Activated naive CD4-positive, alpha-beta T cell treated with anti-CD3 and anti-CD28 coated beads, Interleukin-2, amount 10 ng/mL, durations not matched to agents 7 days and 5 days (primary cell): ENCODE measurements around the gene APOB.

Experiments used
- CTCF ChIA-PET: fragments of 350-600 bp; sonication (Branson Sonifier 250); formaldehyde crosslinking; loops from one replicate; lab custom pipeline; 2021; ENCODE audit warnings: antibody characterized with exemption; lab: Charles Lee
- DNase-seq: peaks from one replicate; pipeline ENCODE4 v3.0.0-alpha.2; 2020
- H3K27ac Mint-ChIP-seq: one replicate; pipeline ENCODE4 v1.8.0; 2021; ENCODE audit warnings: mild to moderate bottlenecking, moderate library complexity, mixed read lengths
- H3K27me3 Mint-ChIP-seq: one replicate; pipeline ENCODE4 v1.8.0; 2021; ENCODE audit warnings: mild to moderate bottlenecking, mixed read lengths
- H3K36me3 Mint-ChIP-seq: one replicate; pipeline ENCODE4 v1.8.0; 2021; ENCODE audit warnings: mixed read lengths
- H3K4me1 Mint-ChIP-seq: one replicate; pipeline ENCODE4 v1.8.0; 2021; ENCODE audit warnings: mixed read lengths
- H3K4me3 Mint-ChIP-seq: one replicate; pipeline ENCODE4 v1.8.0; 2021; ENCODE audit warnings: mild to moderate bottlenecking, moderate library complexity, mixed read lengths
- H3K9me3 Mint-ChIP-seq: one replicate; pipeline ENCODE4 v1.8.0; 2021; ENCODE audit warnings: mixed read lengths

The APOB gene

GRCh38 chr2:21001988-21002813 is 41.7 kb downstream of the APOB start:
- CTCF ChIA-PET, result no interaction called here
- Mint-ChIP-seq H3K9me3 (no peaks in the 10 kb centered on the region), H3K4me1 (no peaks in the 10 kb centered on the region), H3K4me3 (no peak overlapping the region), H3K27me3 (no peaks in the 10 kb centered on the region), H3K36me3 (no peaks in the 10 kb centered on the region), H3K27ac (no peak overlapping the region)
- DNase-seq, result no peak

- H3K4me1 Mint-ChIP-seq, result no peaks in the 10 kb centered on the region
- no peak for DNase-seq
- H3K36me3 Mint-ChIP-seq, result no peaks in the 10 kb centered on the region
- no peak overlapping the region for H3K27ac Mint-ChIP-seq
- H3K9me3 Mint-ChIP-seq, result no peaks in the 10 kb centered on the region
- no peak overlapping the region for H3K4me3 Mint-ChIP-seq
- CTCF ChIA-PET, result no interaction called here
- no peaks in the 10 kb centered on the region for H3K27me3 Mint-ChIP-seq
These were observed 42.5 kb downstream of the APOB start for GRCh38 chr2:21001225-21001946.

- Mint-ChIP-seq H3K27ac (no peak overlapping the region), H3K9me3 (no peaks in the 10 kb centered on the region), H3K27me3 (no peaks in the 10 kb centered on the region), H3K4me1 (no peaks in the 10 kb centered on the region), H3K36me3 (no peaks in the 10 kb centered on the region), H3K4me3 (no peak overlapping the region)
- CTCF ChIA-PET, result interaction anchor here (1.9 kb wide), 1 partner anchor 338 kb away, joined by 5 read pairs; no protein-coding TSS in a partner anchor
- no peak for DNase-seq
These were observed 43.8 kb downstream of the APOB start for GRCh38 chr2:20999906-21000645.

GRCh38 chr2:20998972-20999905 is 44.6 kb downstream of the APOB start:
- Mint-ChIP-seq H3K4me1 (no peaks in the 10 kb centered on the region), H3K27ac (no peak overlapping the region), H3K4me3 (no peak overlapping the region), H3K9me3 (no peaks in the 10 kb centered on the region), H3K36me3 (no peaks in the 10 kb centered on the region), H3K27me3 (no peaks in the 10 kb centered on the region)
- no peak for DNase-seq
- CTCF ChIA-PET, result interaction anchor here (1.9 kb wide), 1 partner anchor 338 kb away, joined by 5 read pairs; no protein-coding TSS in a partner anchor

GRCh38 chr2:20997953-20998722 is 45.7 kb downstream of the APOB start:
- Mint-ChIP-seq H3K36me3 (no peaks in the 10 kb centered on the region), H3K27me3 (no peaks in the 10 kb centered on the region), H3K4me1 (no peaks in the 10 kb centered on the region), H3K27ac (no peak overlapping the region), H3K9me3 (no peaks in the 10 kb centered on the region), H3K4me3 (no peak overlapping the region)
- CTCF ChIA-PET, result no interaction called here
- DNase-seq, result no peak

GRCh38 chr2:20994130-20994529 is 49.7 kb downstream of the APOB start:
- Mint-ChIP-seq H3K9me3 (no peaks in the 10 kb centered on the region), H3K4me3 (no peak overlapping the region), H3K27me3 (no peaks in the 10 kb centered on the region), H3K4me1 (no peaks in the 10 kb centered on the region), H3K27ac (no peak overlapping the region), H3K36me3 (no peaks in the 10 kb centered on the region)
- no peak for DNase-seq
- CTCF ChIA-PET, result no interaction called here

- no peaks in the 10 kb centered on the region for H3K4me1 Mint-ChIP-seq
These were observed 51.6 kb downstream of the APOB start for GRCh38 chr2:20992201-20992711.

GRCh38 chr2:20990442-20991430 is 53.1 kb downstream of the APOB start:
- H3K4me1 Mint-ChIP-seq, result no peaks in the 10 kb centered on the region
- H3K27ac Mint-ChIP-seq, result no peak overlapping the region
- CTCF ChIA-PET, result no interaction called here
- H3K4me3 Mint-ChIP-seq, result no peak overlapping the region
- no peaks in the 10 kb centered on the region for H3K9me3 Mint-ChIP-seq
- H3K36me3 Mint-ChIP-seq, result no peaks in the 10 kb centered on the region
- no peaks in the 10 kb centered on the region for H3K27me3 Mint-ChIP-seq
- DNase-seq, result no peak

More at GRCh38 chr2:20992201-20992711, 51.6 kb downstream of the APOB start:
- H3K4me3 Mint-ChIP-seq, result no peak overlapping the region
- no peaks in the 10 kb centered on the region for H3K27me3 Mint-ChIP-seq
- H3K36me3 Mint-ChIP-seq, result no peaks in the 10 kb centered on the region
- H3K27ac Mint-ChIP-seq, result no peak overlapping the region
- CTCF ChIA-PET, result no interaction called here
- no peak for DNase-seq
- no peaks in the 10 kb centered on the region for H3K9me3 Mint-ChIP-seq

GRCh38 chr2:20989404-20989803 is 54.5 kb downstream of the APOB start:
- Mint-ChIP-seq H3K4me1 (no peaks in the 10 kb centered on the region), H3K4me3 (no peak overlapping the region), H3K27me3 (no peaks in the 10 kb centered on the region), H3K36me3 (no peaks in the 10 kb centered on the region), H3K27ac (no peak overlapping the region), H3K9me3 (no peaks in the 10 kb centered on the region)
- CTCF ChIA-PET, result no interaction called here
- no peak for DNase-seq

GRCh38 chr2:20988905-20989304 is 55.0 kb downstream of the APOB start:
- Mint-ChIP-seq H3K9me3 (no peaks in the 10 kb centered on the region), H3K27ac (no peak overlapping the region), H3K36me3 (no peaks in the 10 kb centered on the region), H3K4me1 (no peaks in the 10 kb centered on the region), H3K4me3 (no peak overlapping the region), H3K27me3 (no peaks in the 10 kb centered on the region)
- CTCF ChIA-PET, result no interaction called here
- DNase-seq, result no peak

GRCh38 chr2:20986024-20986939 is 57.6 kb downstream of the APOB start:
- no peak for DNase-seq
- H3K36me3 Mint-ChIP-seq, result no peaks in the 10 kb centered on the region
- no peak overlapping the region for H3K4me3 Mint-ChIP-seq
- no peaks in the 10 kb centered on the region for H3K9me3 Mint-ChIP-seq
- CTCF ChIA-PET, result no interaction called here
- no peak overlapping the region for H3K27ac Mint-ChIP-seq
- H3K27me3 Mint-ChIP-seq, result peaks cover 3% of the 10 kb centered on the region
- H3K4me1 Mint-ChIP-seq, result no peaks in the 10 kb centered on the region
